Psoas muscle (tissue), 8 donors: ENCODE measurements around the gene CDK15. TPM values are rescaled to one million over a fixed set of nuclear protein-coding genes. Genes with fewer than 3 reads are reported as not detected.
"Not testable (repeated sequence)": the region's sequence is repeated elsewhere in the genome, so short reads cannot be mapped to it uniquely, and the experiment has no call there.

Source experiments
- ATAC-seq, 4 donors: fragments of 200-7000 bp; cut with Tn5 transposase; one replicate each; pipeline ENCODE4 v1.9.1; 2020; ENCODE audit warnings: moderate library complexity in 3 of 4, mild to moderate bottlenecking in 2 of 4
- DNase-seq, 2 donors: peaks; one replicate each; pipeline ENCODE4 v3.0.0-alpha.2; 2020
- H3K27ac ChIP-seq: fragments of 200-600 bp; one replicate; pipeline ENCODE4 v1.8.0; 2022
- H3K27me3 ChIP-seq, 3 donors: fragments of 200-600 bp in 1 of 3; one replicate each; pipeline versions ENCODE4 v1.6.1 to v1.8.0; 2013 to 2022; ENCODE audit warnings: low read length in 2 of 3, mild to moderate bottlenecking in 2 of 3, moderate library complexity in 1 of 3; ENCODE audit not compliant: insufficient read depth in 3 of 3
- H3K36me3 ChIP-seq, 2 donors: fragments of 200-600 bp in 1 of 2; one replicate each; pipeline versions ENCODE4 v1.6.1 to v1.8.0; 2013 to 2022; ENCODE audit warnings: low read depth in 1 of 2, mild to moderate bottlenecking in 1 of 2, moderate library complexity in 1 of 2; ENCODE audit not compliant: insufficient read depth in 1 of 2
- H3K4me1 ChIP-seq: fragments of 200-600 bp; one replicate; pipeline ENCODE4 v1.8.0; 2022
- H3K4me3 ChIP-seq: fragments of 200-600 bp; one replicate; pipeline ENCODE4 v1.8.0; 2022; ENCODE audit warnings: mild to moderate bottlenecking
- H3K9me3 ChIP-seq: fragments of 200-600 bp; one replicate; pipeline ENCODE4 v1.8.0; 2022
- WGBS, 3 donors: extraction: QIAGEN DNeasy Blood & Tissue Kit; methylation state at CpG; one replicate each; pipeline versions ENCODE4 v1.1.6 to v1.1.7; 2013; 5-methylcytosine and 5-hydroxymethylcytosine counted together
- intact Hi-C, 2 donors: fragments of 100-400 bp; cut with DNase I; formaldehyde crosslinking; loops; one replicate each; pipeline versions ENCODE4 v1.11.0 to v1.14.2; 2022
- polyA plus RNA-seq, 3 donors: library from polyadenylated mRNA; stranded (reverse); fragments of 200-250 nt; gene quantifications; one replicate each; pipeline ENCODE4 v1.2.3, GENCODE V29; 2013
- total RNA-seq, 4 donors: library from RNA; stranded (reverse); fragmentation: NEBNext Ultra II Directional in 2 of 4; extraction: Animal tissue kit (Norgen Biotek cat#: 25700) in 2 of 4; gene quantifications; one replicate each; pipeline versions ENCODE4 v1.2.1 to v1.2.4, GENCODE V29; 2021 to 2023
- TF ChIP-seq, protein P1 (sequence below): fragments of 200-600 bp; IDR thresholded peaks from one replicate; pipeline ENCODE4 v1.8.0; 2022; ENCODE audit warnings: antibody characterized with exemption
- donor health status: healthy with polysubstance abuse.
- donor health status: DM: no; HTN: no; CAD: no; lungs with moderate emphysema.
- donor health status: Bipolar disorder and iron deficiency.
- donor health status: healthy.
- donor health status: DM: yes; HTN: yes; CAD: no.
- donor health status: DM: no; HTN: no; CAD: no.
- donor health status: DM: no; HTN: no; CAD: no.
- donor health status: DM: yes; HTN: yes; CAD: no.

CDK15 gene
- total and polyA plus RNA-seq, 7 donors, result 0.05 to 0.92 (median 0.31) TPM; not detected in 1

DNA sequence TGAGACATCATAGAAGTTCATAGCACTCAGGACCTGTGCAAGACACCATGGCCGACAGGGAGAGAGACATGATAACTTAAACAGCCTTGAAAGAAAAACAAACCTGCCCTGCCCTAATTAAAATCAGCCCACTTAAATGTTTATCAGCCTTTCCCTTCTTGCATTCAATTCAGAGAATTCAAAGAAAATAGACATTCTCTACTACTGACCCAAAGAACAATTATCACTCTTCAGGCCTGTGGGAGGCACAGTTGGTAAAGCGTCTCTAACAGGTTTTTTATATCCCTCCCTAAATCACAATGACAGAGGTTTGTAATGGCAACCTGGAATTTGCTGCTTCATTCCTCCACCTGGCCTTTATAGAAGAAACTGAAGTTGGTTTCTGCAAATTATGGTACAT is 1.7 kb downstream of the CDK15 start:
- H3K36me3 ChIP-seq, result no peaks in the 10 kb centered on the region
- no peak overlapping the region for H3K4me3 ChIP-seq
- DNase-seq, result no peak
- H3K27ac ChIP-seq, result no peak overlapping the region
- no peak for ATAC-seq
- intact Hi-C loops, result no loop called here
- 45 to 66% (median 65%) methylated on average over 2 of the region's 2 CpGs for WGBS, 3 donors
- H3K4me1 ChIP-seq, result peaks cover 5% of the 10 kb centered on the region
- TF ChIP-seq, protein P1, sequence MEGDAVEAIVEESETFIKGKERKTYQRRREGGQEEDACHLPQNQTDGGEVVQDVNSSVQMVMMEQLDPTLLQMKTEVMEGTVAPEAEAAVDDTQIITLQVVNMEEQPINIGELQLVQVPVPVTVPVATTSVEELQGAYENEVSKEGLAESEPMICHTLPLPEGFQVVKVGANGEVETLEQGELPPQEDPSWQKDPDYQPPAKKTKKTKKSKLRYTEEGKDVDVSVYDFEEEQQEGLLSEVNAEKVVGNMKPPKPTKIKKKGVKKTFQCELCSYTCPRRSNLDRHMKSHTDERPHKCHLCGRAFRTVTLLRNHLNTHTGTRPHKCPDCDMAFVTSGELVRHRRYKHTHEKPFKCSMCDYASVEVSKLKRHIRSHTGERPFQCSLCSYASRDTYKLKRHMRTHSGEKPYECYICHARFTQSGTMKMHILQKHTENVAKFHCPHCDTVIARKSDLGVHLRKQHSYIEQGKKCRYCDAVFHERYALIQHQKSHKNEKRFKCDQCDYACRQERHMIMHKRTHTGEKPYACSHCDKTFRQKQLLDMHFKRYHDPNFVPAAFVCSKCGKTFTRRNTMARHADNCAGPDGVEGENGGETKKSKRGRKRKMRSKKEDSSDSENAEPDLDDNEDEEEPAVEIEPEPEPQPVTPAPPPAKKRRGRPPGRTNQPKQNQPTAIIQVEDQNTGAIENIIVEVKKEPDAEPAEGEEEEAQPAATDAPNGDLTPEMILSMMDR, result no peak
- H3K9me3 ChIP-seq, result no peaks in the 10 kb centered on the region
- H3K27me3 ChIP-seq, result no peaks in the 10 kb centered on the region

DNA sequence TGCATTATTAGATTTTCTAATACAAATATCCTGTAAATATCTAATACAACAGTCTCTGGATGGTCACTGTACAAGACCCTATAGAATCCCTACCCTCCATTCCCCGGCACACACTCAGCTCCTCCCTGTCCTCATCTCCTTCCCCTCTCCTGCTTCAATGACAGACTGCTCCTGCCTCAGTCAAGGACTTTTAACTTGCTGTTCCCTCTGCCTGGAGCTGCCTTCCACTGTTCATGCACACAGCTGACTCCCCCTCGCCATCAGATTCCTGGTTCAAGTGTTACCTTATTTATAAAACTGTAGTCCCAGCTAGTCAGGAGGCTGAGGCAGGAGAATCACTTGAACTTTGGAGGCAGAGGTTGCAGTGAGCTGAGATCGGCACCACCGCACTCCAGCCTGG is 3.3 kb downstream of the CDK15 start:
- Histone ChIP-seq H3K27me3 (no peaks in the 10 kb centered on the region), H3K4me1 (peaks cover 5% of the 10 kb centered on the region), H3K27ac (no peak overlapping the region), H3K9me3 (no peaks in the 10 kb centered on the region), H3K4me3 (no peak overlapping the region), H3K36me3 (no peaks in the 10 kb centered on the region)
- WGBS, 3 donors, result 80 to 89% (median 89%) methylated on average over 4 of the region's 4 CpGs
- TF ChIP-seq, protein P1, result no peak
- intact Hi-C loops, result no loop called here
- DNase-seq (no peak), ATAC-seq (no peak)

DNA sequence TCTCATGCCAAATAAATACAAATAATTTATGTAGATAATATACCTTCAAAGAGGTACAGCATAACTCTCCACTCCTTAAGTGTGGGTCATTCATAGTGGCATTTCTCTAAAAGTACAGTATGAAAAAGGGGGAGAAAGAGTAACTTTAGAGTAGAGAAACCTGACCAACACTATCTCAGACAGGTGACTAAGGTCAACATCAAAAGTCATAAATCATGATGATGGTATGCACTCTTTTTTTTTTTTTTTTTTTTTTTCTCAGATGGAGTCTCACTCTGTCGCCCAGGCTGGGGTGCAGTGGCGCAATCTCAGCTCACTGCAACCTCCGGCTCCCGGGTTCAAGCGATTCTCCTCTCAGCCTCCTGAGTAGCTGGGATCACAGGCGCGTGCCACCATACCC is 4.3 kb downstream of the CDK15 start:
- H3K4me1 ChIP-seq, ATAC-seq, H3K4me3 ChIP-seq, H3K27ac ChIP-seq, DNase-seq, H3K9me3 ChIP-seq, H3K27me3 ChIP-seq, H3K36me3 ChIP-seq, intact Hi-C loops: not testable (repeated sequence)
- 92 to 93% (median 93%) methylated on average over 7 of the region's 7 CpGs for WGBS, 3 donors

DNA sequence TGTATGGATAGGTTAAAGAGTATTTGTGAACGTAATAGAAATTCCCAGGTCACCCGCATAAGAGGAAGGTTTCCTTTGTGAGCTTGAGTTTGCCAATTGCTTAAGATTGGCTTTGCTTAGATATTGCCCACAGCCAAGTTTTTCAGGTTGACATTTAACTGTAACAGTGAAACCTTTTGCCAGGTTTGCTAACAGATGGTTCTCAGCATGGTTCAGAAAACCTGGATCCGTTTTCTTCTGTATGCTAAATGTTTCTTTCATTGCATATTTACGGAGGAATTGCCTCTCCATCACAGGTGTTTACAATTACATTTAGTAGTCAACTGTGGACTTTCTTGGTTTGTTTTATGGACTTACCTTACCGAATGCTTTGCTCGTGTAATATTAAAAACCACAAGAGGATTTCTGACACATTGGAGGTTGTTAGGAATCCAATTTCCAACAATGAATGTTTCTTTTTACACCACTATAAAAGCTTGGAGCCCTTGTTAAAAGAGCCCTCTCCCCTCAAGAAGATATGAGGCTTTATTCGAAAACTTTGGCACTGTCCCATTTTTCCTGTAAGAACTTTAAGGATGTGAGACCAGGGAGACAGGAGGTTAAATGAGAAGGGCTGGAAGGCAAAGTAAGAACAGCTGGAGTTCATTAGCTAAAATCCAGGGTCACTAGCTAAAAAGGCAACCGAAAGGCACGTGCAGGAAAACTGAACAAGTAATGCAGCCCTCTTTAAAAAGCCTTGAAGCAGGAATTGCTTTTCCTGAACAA is 7.8 kb downstream of the CDK15 start:
- Histone ChIP-seq H3K27me3 (no peaks in the 10 kb centered on the region), H3K4me3 (no peak overlapping the region), H3K36me3 (no peaks in the 10 kb centered on the region), H3K9me3 (no peaks in the 10 kb centered on the region), H3K4me1 (no peaks in the 10 kb centered on the region), H3K27ac (no peak overlapping the region)
- no peak for ATAC-seq
- intact Hi-C loops, result no loop called here
- 30 to 56% (median 41%) methylated on average over 9 of the region's 9 CpGs for WGBS, 3 donors
- TF ChIP-seq, protein P1, result no peak
- DNase-seq, result no peak

DNA sequence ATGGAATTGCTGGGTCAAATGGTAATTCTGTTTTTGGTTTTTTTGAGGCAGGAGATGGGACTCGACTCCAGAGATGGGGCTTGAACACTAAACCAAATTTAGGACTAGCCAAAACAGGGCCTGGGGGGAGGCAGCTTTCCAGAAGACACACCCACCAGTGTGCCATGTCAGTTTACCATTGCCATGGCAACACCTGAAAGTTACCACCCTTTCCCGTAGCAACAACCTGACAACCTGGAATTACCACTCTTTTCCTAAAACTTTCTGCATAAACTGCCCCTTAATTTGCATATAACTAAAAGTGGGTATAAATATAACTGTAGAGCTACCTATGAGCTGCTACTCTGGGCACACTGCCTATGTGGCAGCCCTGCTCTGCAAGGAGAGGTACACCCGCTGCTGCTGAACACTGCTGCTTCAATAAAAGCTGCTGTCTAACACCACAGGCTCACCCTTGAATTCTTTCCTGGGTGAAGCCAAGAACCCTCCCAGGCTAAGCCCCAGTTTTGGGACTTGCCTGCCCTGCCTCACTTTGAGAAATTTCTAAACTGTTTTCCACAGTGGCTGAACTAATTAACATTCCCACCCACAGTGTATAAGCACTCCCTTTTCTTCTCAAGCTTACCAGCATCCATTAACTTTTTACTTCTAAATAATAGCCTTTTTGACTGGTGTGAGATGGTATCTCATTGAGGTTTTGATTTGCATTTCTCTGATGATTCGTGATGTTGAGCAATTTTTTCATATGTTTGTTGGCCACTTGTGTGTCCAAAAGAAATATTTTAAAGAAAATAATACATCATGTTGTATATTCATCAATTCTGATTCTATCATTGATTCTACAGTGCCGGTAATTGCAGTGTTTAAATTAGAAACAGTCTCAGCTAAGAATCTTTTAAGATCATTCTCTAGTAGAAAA is 10.6 kb downstream of the CDK15 start:
- DNase-seq (no peak), ATAC-seq (no peak)
- H3K36me3 ChIP-seq, result no peaks in the 10 kb centered on the region
- no peaks in the 10 kb centered on the region for H3K27me3 ChIP-seq
- no peak overlapping the region for H3K4me3 ChIP-seq
- TF ChIP-seq, protein P1, result no peak
- H3K9me3 ChIP-seq, result no peaks in the 10 kb centered on the region
- intact Hi-C loops, result no loop called here
- 88 to 93% (median 92%) methylated on average over 5 of the region's 5 CpGs for WGBS, 3 donors
- no peak overlapping the region for H3K27ac ChIP-seq
- H3K4me1 ChIP-seq, result peaks cover 4% of the 10 kb centered on the region
